Psoas muscle (tissue), 8 donors: ENCODE data around the gene IFTAP. TPM values are rescaled to one million over a fixed set of nuclear protein-coding genes. Genes with fewer than 3 reads are reported as not detected.

ENCODE experiments used
- ATAC-seq, 4 donors: fragments of 200-7000 bp; cut with Tn5 transposase; one replicate each; pipeline ENCODE4 v1.9.1; 2020; ENCODE audit warnings: moderate library complexity in 3 of 4, mild to moderate bottlenecking in 2 of 4
- DNase-seq, 2 donors: peaks; one replicate each; pipeline ENCODE4 v3.0.0-alpha.2; 2020
- H3K27ac ChIP-seq: fragments of 200-600 bp; one replicate; pipeline ENCODE4 v1.8.0; 2022
- H3K27me3 ChIP-seq, 3 donors: fragments of 200-600 bp in 1 of 3; one replicate each; pipeline versions ENCODE4 v1.6.1 to v1.8.0; 2013 to 2022; ENCODE audit warnings: low read length in 2 of 3, mild to moderate bottlenecking in 2 of 3, moderate library complexity in 1 of 3; ENCODE audit not compliant: insufficient read depth in 3 of 3
- H3K36me3 ChIP-seq, 2 donors: fragments of 200-600 bp in 1 of 2; one replicate each; pipeline versions ENCODE4 v1.6.1 to v1.8.0; 2013 to 2022; ENCODE audit warnings: low read depth in 1 of 2, mild to moderate bottlenecking in 1 of 2, moderate library complexity in 1 of 2; ENCODE audit not compliant: insufficient read depth in 1 of 2
- H3K4me1 ChIP-seq: fragments of 200-600 bp; one replicate; pipeline ENCODE4 v1.8.0; 2022
- H3K4me3 ChIP-seq: fragments of 200-600 bp; one replicate; pipeline ENCODE4 v1.8.0; 2022; ENCODE audit warnings: mild to moderate bottlenecking
- H3K9me3 ChIP-seq: fragments of 200-600 bp; one replicate; pipeline ENCODE4 v1.8.0; 2022
- WGBS, 3 donors: extraction: QIAGEN DNeasy Blood & Tissue Kit; methylation state at CpG; one replicate each; pipeline versions ENCODE4 v1.1.6 to v1.1.7; 2013; 5-methylcytosine and 5-hydroxymethylcytosine counted together
- intact Hi-C, 2 donors: fragments of 100-400 bp; cut with DNase I; formaldehyde crosslinking; loops; one replicate each; pipeline versions ENCODE4 v1.11.0 to v1.14.2; 2022
- polyA plus RNA-seq, 3 donors: library from polyadenylated mRNA; stranded (reverse); fragments of 200-250 nt; gene quantifications; one replicate each; pipeline ENCODE4 v1.2.3, GENCODE V29; 2013
- total RNA-seq, 4 donors: library from RNA; stranded (reverse); fragmentation: NEBNext Ultra II Directional in 2 of 4; extraction: Animal tissue kit (Norgen Biotek cat#: 25700) in 2 of 4; gene quantifications; one replicate each; pipeline versions ENCODE4 v1.2.1 to v1.2.4, GENCODE V29; 2021 to 2023
- TF ChIP-seq, protein P1 (sequence below): fragments of 200-600 bp; IDR thresholded peaks from one replicate; pipeline ENCODE4 v1.8.0; 2022; ENCODE audit warnings: antibody characterized with exemption
- donor health status: healthy with polysubstance abuse.
- donor health status: DM: no; HTN: no; CAD: no; lungs with moderate emphysema.
- donor health status: Bipolar disorder and iron deficiency.
- donor health status: healthy.
- donor health status: DM: yes; HTN: yes; CAD: no.
- donor health status: DM: no; HTN: no; CAD: no.
- donor health status: DM: no; HTN: no; CAD: no.
- donor health status: DM: yes; HTN: yes; CAD: no.

The IFTAP gene
- total and polyA plus RNA-seq, 7 donors = 21.3 to 58.7 (median 28.2) TPM

DNA sequence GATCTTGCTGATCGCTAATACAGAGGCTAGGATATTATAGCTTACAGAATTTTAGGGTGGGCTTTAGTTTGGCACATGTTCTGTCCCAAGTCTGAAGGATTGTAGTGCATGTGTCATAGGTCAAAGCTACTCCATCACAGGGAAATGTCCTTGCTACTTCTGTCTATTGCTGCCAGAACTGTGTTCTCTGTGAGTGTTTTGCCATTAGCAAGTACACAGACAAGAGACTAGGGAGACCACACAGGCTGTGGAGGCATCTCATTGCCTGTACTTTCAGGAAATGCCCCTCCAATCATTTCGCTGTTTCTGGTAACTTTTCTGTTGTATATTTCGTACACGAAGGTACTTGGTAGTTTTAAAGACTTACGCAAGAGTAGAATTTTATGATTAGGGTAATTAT is 29.2 kb downstream of the IFTAP start:
- no peak overlapping the region for H3K27ac ChIP-seq
- ATAC-seq (no peak), DNase-seq (no peak)
- H3K9me3 ChIP-seq = no peaks in the 10 kb centered on the region
- no peaks in the 10 kb centered on the region for H3K27me3 ChIP-seq
- WGBS, 3 donors = 96 to 99% (median 98%) methylated on average over 5 of the region's 5 CpGs
- TF ChIP-seq, protein P1, sequence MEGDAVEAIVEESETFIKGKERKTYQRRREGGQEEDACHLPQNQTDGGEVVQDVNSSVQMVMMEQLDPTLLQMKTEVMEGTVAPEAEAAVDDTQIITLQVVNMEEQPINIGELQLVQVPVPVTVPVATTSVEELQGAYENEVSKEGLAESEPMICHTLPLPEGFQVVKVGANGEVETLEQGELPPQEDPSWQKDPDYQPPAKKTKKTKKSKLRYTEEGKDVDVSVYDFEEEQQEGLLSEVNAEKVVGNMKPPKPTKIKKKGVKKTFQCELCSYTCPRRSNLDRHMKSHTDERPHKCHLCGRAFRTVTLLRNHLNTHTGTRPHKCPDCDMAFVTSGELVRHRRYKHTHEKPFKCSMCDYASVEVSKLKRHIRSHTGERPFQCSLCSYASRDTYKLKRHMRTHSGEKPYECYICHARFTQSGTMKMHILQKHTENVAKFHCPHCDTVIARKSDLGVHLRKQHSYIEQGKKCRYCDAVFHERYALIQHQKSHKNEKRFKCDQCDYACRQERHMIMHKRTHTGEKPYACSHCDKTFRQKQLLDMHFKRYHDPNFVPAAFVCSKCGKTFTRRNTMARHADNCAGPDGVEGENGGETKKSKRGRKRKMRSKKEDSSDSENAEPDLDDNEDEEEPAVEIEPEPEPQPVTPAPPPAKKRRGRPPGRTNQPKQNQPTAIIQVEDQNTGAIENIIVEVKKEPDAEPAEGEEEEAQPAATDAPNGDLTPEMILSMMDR = no peak
- intact Hi-C loops = loop anchor here in 1 of 2 donors (5.0 kb wide), 1 partner anchor 61 kb away; no protein-coding TSS in a partner anchor
- no peak overlapping the region for H3K4me3 ChIP-seq
- peaks cover 13% of the 10 kb centered on the region for H3K4me1 ChIP-seq
- no peaks in the 10 kb centered on the region for H3K36me3 ChIP-seq

DNA sequence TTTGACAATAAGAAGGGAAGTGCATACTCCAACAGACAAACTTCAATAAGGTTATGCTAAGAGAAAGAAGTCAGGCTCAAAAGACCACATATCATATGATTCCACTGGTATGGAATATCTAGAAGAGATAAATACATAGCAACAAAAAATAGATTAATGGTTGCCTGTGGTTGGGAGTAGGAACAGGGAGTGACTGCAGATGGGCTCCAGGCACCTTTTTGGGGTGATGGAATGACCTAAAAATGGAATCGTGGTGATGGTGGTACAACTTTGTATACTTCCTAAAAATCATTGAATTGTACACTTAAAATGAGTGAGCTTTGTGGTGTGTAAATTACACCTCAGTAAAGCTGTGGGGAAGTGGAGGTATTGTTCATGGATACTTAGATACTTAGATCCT is 32.7 kb downstream of the IFTAP start:
- WGBS, 3 donors = 92 to 95% (median 92%) methylated on average over 1 of the region's 1 CpG
- H3K36me3 ChIP-seq = no peaks in the 10 kb centered on the region
- H3K27me3 ChIP-seq = no peaks in the 10 kb centered on the region
- ATAC-seq (no peak), DNase-seq (no peak)
- TF ChIP-seq, protein P1 = no peak
- no peak overlapping the region for H3K27ac ChIP-seq
- no peaks in the 10 kb centered on the region for H3K9me3 ChIP-seq
- no peaks in the 10 kb centered on the region for H3K4me1 ChIP-seq
- intact Hi-C loops = no loop called here
- no peak overlapping the region for H3K4me3 ChIP-seq

DNA sequence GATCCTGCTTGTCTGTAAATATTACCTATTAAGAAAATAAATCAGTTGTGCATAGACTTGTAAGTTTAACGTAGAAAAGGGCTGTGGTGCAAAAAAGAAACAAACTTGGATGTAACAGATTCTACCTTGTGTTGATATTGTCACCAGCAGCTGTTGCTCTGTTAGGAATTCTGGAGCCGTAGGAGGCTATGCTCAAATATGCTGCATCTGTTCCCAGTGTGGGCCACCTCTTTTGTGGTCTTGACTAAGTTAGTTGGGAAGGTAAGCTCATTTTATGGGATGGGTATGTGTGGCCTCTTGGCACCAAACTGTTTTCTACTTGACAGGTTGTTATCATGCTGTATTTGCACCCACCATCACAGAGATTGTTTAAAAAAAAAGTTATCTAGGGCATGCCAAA is 33.2 kb downstream of the IFTAP start:
- 48 to 78% (median 51%) methylated on average over 2 of the region's 2 CpGs for WGBS, 3 donors
- H3K4me3 ChIP-seq = no peak overlapping the region
- intact Hi-C loops = no loop called here

DNA sequence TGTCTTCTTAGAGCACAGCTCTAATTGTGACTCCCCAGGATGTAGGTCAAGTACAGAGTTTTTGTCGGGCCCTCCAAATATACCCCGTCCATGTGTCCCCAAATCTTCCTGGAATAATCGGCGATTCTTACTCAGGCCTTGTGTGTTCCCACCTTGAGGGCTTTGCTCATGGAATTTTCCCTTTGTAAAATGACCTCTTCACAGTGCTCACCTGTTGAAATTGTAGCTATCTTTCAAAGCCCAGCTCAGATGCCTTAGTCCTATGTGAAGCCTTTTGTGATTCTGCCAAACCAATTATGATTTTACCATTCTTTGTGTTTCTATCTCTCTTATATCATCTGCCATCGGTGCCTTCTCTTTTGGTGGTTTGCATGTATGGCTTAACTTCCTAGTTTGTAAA is 33.8 kb downstream of the IFTAP start:
- Histone ChIP-seq H3K4me3 (no peak overlapping the region), H3K9me3 (no peaks in the 10 kb centered on the region), H3K4me1 (no peaks in the 10 kb centered on the region), H3K27ac (no peak overlapping the region), H3K27me3 (no peaks in the 10 kb centered on the region), H3K36me3 (no peaks in the 10 kb centered on the region)
- ATAC-seq (no peak), DNase-seq (no peak)
- TF ChIP-seq, protein P1 = no peak
- WGBS, 3 donors = 91 to 96% (median 96%) methylated on average over 5 of the region's 5 CpGs
- intact Hi-C loops = no loop called here

More for the DNA sequence above, 33.2 kb downstream of the IFTAP start:
- TF ChIP-seq, protein P1 = no peak
- Histone ChIP-seq H3K27ac (no peak overlapping the region), H3K9me3 (no peaks in the 10 kb centered on the region), H3K27me3 (no peaks in the 10 kb centered on the region), H3K4me1 (no peaks in the 10 kb centered on the region), H3K36me3 (no peaks in the 10 kb centered on the region)
- ATAC-seq = no peak
- no peak for DNase-seq

DNA sequence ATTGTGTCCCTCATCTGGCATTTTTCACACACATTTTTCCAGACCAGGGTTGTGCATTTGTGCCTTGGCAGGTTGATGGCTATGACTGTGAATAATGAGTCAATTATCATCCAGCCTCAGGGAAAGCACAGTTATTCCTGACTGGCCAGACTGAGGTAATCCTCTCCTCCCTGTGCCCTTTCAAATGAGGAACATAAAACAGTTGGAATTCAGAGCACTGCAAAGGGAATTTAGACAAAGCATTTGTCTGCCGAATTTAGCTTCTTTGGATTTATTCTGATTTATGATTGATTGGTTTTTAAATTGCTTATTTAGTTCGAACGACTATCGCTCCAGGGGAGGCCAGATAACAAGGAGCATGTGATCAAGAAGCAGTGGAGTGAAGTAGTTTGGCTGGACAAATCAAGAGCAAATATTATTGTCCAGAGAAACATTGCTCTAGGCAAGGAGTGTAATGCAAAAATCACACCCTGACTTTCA is 34.5 kb downstream of the IFTAP start:
- intact Hi-C loops = no loop called here
- DNase-seq (no peak), ATAC-seq (no peak)
- Histone ChIP-seq H3K4me3 (no peak overlapping the region), H3K9me3 (no peaks in the 10 kb centered on the region), H3K4me1 (no peaks in the 10 kb centered on the region), H3K27ac (no peak overlapping the region), H3K27me3 (no peaks in the 10 kb centered on the region), H3K36me3 (no peaks in the 10 kb centered on the region)
- TF ChIP-seq, protein P1 = no peak
- 42 to 66% (median 45%) methylated on average over 4 of the region's 4 CpGs for WGBS, 3 donors
